Stimulated activated CD4-positive, alpha-beta T cell treated with anti-CD3 and anti-CD28 coated beads, Interleukin-1b, Interleukin-23, amount 100 ng/mL, for 1 hour (primary cell): Measurements from ENCODE around the gene DIPK1A.

Source experiments
- DNase-seq, 2 donors: peaks; one replicate each; pipeline ENCODE4 v3.0.0-alpha.2; 2020; ENCODE audit warnings: low read depth in 2 of 2

DIPK1A gene

GRCh38 chr1:92803140-92803887, 157.9 kb downstream of the DIPK1A start:
- DNase-seq: no peak

DNA sequence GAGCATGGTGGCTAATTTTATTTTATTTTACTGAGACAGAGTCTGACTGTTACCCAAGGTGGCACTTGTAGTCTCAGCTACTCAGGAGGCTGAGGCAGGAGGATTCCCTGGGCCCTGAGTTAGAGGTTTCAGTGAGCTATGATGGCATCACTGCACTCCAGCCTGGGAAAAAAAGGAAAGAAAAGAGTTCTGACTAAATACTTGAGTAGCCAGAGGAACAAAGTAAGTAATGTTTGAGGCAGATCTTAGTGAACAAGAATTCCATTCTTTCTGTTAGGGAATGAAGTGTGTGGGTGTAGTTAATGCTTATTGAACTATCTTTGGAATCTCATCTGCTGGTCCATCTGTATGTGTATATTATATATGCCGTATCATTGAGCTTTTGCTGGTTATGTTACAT, 163.3 kb downstream of the DIPK1A start:
- DNase-seq: no peak

GRCh38 chr1:92797297-92797696, 164.0 kb downstream of the DIPK1A start:
- DNase-seq: no peak

- DNase-seq: no peak
These were observed 166.1 kb downstream of the DIPK1A start for GRCh38 chr1:92795166-92795565.

- no peak for DNase-seq
These were observed 168.9 kb downstream of the DIPK1A start for GRCh38 chr1:92792340-92792782.
